Endodermal cell (in vitro differentiated cells): ENCODE results near the gene SLC20A1. TPM values are rescaled to one million over a fixed set of nuclear protein-coding genes. Genes with fewer than 3 reads are reported as not detected.

ENCODE experiments used
- DNase-seq: peaks from one replicate; pipeline ENCODE4 v3.0.0-alpha.2; 2017
- H3K27ac ChIP-seq: 2 replicates; pipeline ENCODE4 v1.5.1; 2013; ENCODE audit warnings: mild to moderate bottlenecking, low read depth, low read length, moderate library complexity
- H3K27me3 ChIP-seq: 2 replicates; pipeline ENCODE4 v1.6.1; 2013; ENCODE audit warnings: mild to moderate bottlenecking, low read length, moderate library complexity; ENCODE audit not compliant: insufficient read depth, control insufficient read depth, poor library complexity, severe bottlenecking
- H3K36me3 ChIP-seq: 2 replicates; pipeline ENCODE4 v1.7.0; 2013; ENCODE audit warnings: mild to moderate bottlenecking, low read length, moderate library complexity; ENCODE audit not compliant: control insufficient read depth, insufficient read depth
- H3K4me1 ChIP-seq: one replicate; pipeline ENCODE4 v1.7.0; 2013; ENCODE audit warnings: low read length; ENCODE audit not compliant: control insufficient read depth, insufficient read depth
- H3K4me3 ChIP-seq: 2 replicates; pipeline ENCODE4 v1.5.1; 2013; ENCODE audit warnings: mild to moderate bottlenecking, low read length, moderate library complexity
- H3K9ac ChIP-seq: 2 replicates; pipeline ENCODE4 v1.6.1; 2013; ENCODE audit warnings: mild to moderate bottlenecking, low read length, moderate library complexity; ENCODE audit not compliant: poor library complexity, severe bottlenecking; ENCODE audit errors: extremely low read depth
- H3K9me3 ChIP-seq: 2 replicates; pipeline ENCODE4 v1.6.1; 2013; ENCODE audit warnings: mild to moderate bottlenecking, low read length, moderate library complexity; ENCODE audit not compliant: control insufficient read depth
- H3K27ac Mint-ChIP-seq: 2 replicates; pipeline ENCODE4 v1.8.0; 2020; ENCODE audit warnings: mixed read lengths
- H3K27me3 Mint-ChIP-seq: 2 replicates; pipeline ENCODE4 v1.8.0; 2021; ENCODE audit warnings: mild to moderate bottlenecking, mixed read lengths; ENCODE audit not compliant: insufficient read depth
- H3K36me3 Mint-ChIP-seq: 2 replicates; pipeline ENCODE4 v1.8.0; 2020; ENCODE audit warnings: low read depth, mixed read lengths
- H3K4me1 Mint-ChIP-seq: 2 replicates; pipeline ENCODE4 v1.8.0; 2020; ENCODE audit warnings: mixed read lengths
- H3K4me3 Mint-ChIP-seq: 2 replicates; pipeline ENCODE4 v1.8.0; 2020; ENCODE audit warnings: mild to moderate bottlenecking, moderate library complexity, mixed read lengths
- H3K9me3 Mint-ChIP-seq: 2 replicates; pipeline ENCODE4 v1.8.0; 2020; ENCODE audit warnings: mild to moderate bottlenecking, mixed read lengths
- whole genome bisulfite sequencing, 2 experiments: methylation state at CpG; one replicate each; pipeline versions ENCODE4 v1.1.5 to v1.1.7; 2013; ENCODE audit warnings: missing lambda C conversion rate in 2 of 2, mixed read lengths in 1 of 2; ENCODE audit not compliant: insufficient coverage in 1 of 2, insufficient read length in 1 of 2; 5-methylcytosine and 5-hydroxymethylcytosine counted together
- total RNA-seq, 2 donors: library from RNA; stranded (reverse); fragmentation: NEBNext Ultra II Directional in 1 of 2; extraction: Animal tissue kit (Norgen Biotek cat#: 25700) in 1 of 2; gene quantifications; 2 replicates in 1 of 2; 3 replicates in 1 of 2; pipeline ENCODE4 v1.2.1, GENCODE V29; 2021
- TF ChIP-seq, protein P1 (sequence below): fragments of 200-600 bp; sonication (generic); conservative IDR thresholded peaks from 2 replicates; pipeline ENCODE4 v1.5.0; 2021; ENCODE audit warnings: antibody characterized with exemption, mild to moderate bottlenecking

Gene SLC20A1
- total RNA-seq, 2 donors from 2014 or later, result 67.3 to 86.7 TPM

GRCh38 chr2:112658301-112658700 lies 12.6 kb downstream of the SLC20A1 start:
- Histone ChIP-seq H3K27me3 (no peaks in the 10 kb centered on the region), H3K36me3 (peaks cover 89% of the 10 kb centered on the region), H3K27ac (no peak overlapping the region), H3K4me1 (no peaks in the 10 kb centered on the region), H3K9me3 (no peaks in the 10 kb centered on the region), H3K9ac (no peak overlapping the region), H3K4me3 (no peak overlapping the region)
- WGBS, 2 experiments, result 98 to 100% methylated on average over 2 of the region's 2 CpGs
- Mint-ChIP-seq H3K27ac (no peak overlapping the region), H3K27me3 (no peaks in the 10 kb centered on the region), H3K36me3 (peaks cover 86% of the 10 kb centered on the region), H3K4me1 (no peaks in the 10 kb centered on the region), H3K4me3 (no peak overlapping the region), H3K9me3 (no peaks in the 10 kb centered on the region)
- TF ChIP-seq, protein P1, sequence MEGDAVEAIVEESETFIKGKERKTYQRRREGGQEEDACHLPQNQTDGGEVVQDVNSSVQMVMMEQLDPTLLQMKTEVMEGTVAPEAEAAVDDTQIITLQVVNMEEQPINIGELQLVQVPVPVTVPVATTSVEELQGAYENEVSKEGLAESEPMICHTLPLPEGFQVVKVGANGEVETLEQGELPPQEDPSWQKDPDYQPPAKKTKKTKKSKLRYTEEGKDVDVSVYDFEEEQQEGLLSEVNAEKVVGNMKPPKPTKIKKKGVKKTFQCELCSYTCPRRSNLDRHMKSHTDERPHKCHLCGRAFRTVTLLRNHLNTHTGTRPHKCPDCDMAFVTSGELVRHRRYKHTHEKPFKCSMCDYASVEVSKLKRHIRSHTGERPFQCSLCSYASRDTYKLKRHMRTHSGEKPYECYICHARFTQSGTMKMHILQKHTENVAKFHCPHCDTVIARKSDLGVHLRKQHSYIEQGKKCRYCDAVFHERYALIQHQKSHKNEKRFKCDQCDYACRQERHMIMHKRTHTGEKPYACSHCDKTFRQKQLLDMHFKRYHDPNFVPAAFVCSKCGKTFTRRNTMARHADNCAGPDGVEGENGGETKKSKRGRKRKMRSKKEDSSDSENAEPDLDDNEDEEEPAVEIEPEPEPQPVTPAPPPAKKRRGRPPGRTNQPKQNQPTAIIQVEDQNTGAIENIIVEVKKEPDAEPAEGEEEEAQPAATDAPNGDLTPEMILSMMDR, result no peak
- DNase-seq, result no peak

GRCh38 chr2:112658839-112659667 lies 13.3 kb downstream of the SLC20A1 start:
- Histone ChIP-seq H3K36me3 (peaks cover 92% of the 10 kb centered on the region), H3K9ac (no peak overlapping the region), H3K9me3 (no peaks in the 10 kb centered on the region), H3K27ac (no peak overlapping the region), H3K4me3 (no peak overlapping the region), H3K4me1 (no peaks in the 10 kb centered on the region), H3K27me3 (no peaks in the 10 kb centered on the region)
- TF ChIP-seq, protein P1, result peak; percentile 33
- H3K9me3 Mint-ChIP-seq, result no peaks in the 10 kb centered on the region
- H3K4me3 Mint-ChIP-seq, result no peak overlapping the region
- DNase-seq, result no peak
- 94 to 96% methylated on average over 11 of the region's 11 CpGs for WGBS, 2 experiments
- no peak overlapping the region for H3K27ac Mint-ChIP-seq
- peaks cover 86% of the 10 kb centered on the region for H3K36me3 Mint-ChIP-seq
- no peaks in the 10 kb centered on the region for H3K4me1 Mint-ChIP-seq
- no peaks in the 10 kb centered on the region for H3K27me3 Mint-ChIP-seq

GRCh38 chr2:112660138-112660537 lies 14.4 kb downstream of the SLC20A1 start:
- Histone ChIP-seq H3K9ac (no peak overlapping the region), H3K36me3 (peaks cover 92% of the 10 kb centered on the region), H3K4me3 (no peak overlapping the region), H3K9me3 (no peaks in the 10 kb centered on the region), H3K27ac (no peak overlapping the region), H3K4me1 (no peaks in the 10 kb centered on the region), H3K27me3 (no peaks in the 10 kb centered on the region)
- Mint-ChIP-seq H3K4me1 (no peaks in the 10 kb centered on the region), H3K9me3 (no peaks in the 10 kb centered on the region), H3K27ac (no peak overlapping the region), H3K4me3 (no peak overlapping the region), H3K27me3 (no peaks in the 10 kb centered on the region), H3K36me3 (peaks cover 86% of the 10 kb centered on the region)
- TF ChIP-seq, protein P1, result no peak
- no peak for DNase-seq
